Mammary epithelial cell (primary cell): ENCODE measurements around the gene BCR.

Experiments used
- EZH2 ChIP-seq: IDR thresholded peaks from 2 replicates; pipeline ENCODE4 v1.6.1; 2012; ENCODE audit warnings: low read length, inconsistent platforms, borderline replicate concordance
- TF ChIP-seq, protein P1 (sequence below), 2 donors: IDR thresholded peaks in 1 of 2; conservative IDR thresholded peaks in 1 of 2; 2 replicates each; pipeline ENCODE4 v1.5.1; 2011 to 2012; ENCODE audit warnings: inconsistent platforms in 2 of 2, low read length in 2 of 2, mild to moderate bottlenecking in 2 of 2, control low read depth in 1 of 2, low read depth in 1 of 2; ENCODE audit not compliant: insufficient read depth in 1 of 2; ENCODE audit errors: extremely low read depth in 1 of 2

DNA sequence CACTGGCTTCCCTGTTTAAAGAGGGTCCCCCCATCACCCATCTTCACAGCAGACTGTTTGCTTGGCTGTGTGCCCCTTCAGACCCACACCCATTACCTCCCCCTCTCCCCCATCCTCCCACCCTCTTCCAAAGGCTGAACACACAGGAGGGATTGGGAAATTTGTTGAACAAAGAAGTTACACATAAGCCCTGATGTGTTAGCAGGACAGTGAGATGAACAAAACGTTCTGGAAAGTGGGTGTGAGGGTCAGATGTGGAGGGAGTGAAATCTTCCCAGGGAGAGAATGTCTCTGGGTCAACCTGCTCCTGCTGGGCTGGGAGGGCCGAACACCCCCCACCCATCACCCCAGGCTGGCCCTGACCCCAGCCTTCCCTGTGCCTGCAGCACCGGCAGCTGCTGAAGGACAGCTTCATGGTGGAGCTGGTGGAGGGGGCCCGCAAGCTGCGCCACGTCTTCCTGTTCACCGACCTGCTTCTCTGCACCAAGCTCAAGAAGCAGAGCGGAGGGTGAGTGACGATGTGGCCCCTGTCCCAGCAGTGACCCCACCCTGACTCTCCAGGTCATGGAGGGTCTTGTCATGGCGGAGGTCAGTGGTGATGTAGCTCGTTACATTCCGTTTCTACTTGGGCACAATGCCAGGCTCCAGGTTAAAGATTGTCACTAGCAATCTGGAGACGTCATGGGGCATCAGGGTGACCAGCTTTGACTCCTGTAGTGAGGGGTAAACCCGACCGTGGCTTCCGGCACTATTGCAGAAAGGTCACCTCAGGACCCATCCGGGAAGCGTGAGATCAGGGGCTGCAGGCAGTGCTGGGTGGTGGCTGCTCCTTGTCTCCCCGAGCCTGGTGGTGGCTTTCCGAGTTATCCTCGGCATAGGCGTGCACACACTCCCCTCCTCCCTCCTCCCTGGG, 103.5 kb downstream of the BCR start:
- TF ChIP-seq, protein P1, sequence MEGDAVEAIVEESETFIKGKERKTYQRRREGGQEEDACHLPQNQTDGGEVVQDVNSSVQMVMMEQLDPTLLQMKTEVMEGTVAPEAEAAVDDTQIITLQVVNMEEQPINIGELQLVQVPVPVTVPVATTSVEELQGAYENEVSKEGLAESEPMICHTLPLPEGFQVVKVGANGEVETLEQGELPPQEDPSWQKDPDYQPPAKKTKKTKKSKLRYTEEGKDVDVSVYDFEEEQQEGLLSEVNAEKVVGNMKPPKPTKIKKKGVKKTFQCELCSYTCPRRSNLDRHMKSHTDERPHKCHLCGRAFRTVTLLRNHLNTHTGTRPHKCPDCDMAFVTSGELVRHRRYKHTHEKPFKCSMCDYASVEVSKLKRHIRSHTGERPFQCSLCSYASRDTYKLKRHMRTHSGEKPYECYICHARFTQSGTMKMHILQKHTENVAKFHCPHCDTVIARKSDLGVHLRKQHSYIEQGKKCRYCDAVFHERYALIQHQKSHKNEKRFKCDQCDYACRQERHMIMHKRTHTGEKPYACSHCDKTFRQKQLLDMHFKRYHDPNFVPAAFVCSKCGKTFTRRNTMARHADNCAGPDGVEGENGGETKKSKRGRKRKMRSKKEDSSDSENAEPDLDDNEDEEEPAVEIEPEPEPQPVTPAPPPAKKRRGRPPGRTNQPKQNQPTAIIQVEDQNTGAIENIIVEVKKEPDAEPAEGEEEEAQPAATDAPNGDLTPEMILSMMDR (conservative IDR thresholded peaks at IDR 0.05 in 1 of 2, IDR thresholded peaks at IDR 0.05 in 1 of 2; ENCODE audit: extremely low read depth in 1 of 2, insufficient read depth in 1 of 2, low read depth in 1 of 2, low read length in 2 of 2) = no peak
- no peak for TF ChIP-seq EZH2
